ENCODE measurements around the gene CKB. TPM values are rescaled to one million over a fixed set of nuclear protein-coding genes. Genes with fewer than 3 reads are reported as not detected.

Gene CKB
- total and polyA plus RNA-seq, 9 of the 15 experiments (the other 6 are each of a cell fraction or from before 2014, with no cell fraction given) = 23.9 to 692 (median 132) TPM

GRCh38 chr14:103518422-103519042 is 4.1 kb downstream of the CKB start (continued):
- TF ChIP-seq, protein P1, sequence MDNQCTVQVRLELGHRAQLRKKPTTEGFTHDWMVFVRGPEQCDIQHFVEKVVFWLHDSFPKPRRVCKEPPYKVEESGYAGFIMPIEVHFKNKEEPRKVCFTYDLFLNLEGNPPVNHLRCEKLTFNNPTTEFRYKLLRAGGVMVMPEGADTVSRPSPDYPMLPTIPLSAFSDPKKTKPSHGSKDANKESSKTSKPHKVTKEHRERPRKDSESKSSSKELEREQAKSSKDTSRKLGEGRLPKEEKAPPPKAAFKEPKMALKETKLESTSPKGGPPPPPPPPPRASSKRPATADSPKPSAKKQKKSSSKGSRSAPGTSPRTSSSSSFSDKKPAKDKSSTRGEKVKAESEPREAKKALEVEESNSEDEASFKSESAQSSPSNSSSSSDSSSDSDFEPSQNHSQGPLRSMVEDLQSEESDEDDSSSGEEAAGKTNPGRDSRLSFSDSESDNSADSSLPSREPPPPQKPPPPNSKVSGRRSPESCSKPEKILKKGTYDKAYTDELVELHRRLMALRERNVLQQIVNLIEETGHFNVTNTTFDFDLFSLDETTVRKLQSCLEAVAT (IDR thresholded peaks at IDR 0.05) = no peak
- TF ChIP-seq EWSR1 (IDR thresholded peaks at IDR 0.05; ENCODE audit: borderline replicate concordance, low read depth, partially characterized antibody) (no peak), ERF (CRISPR knock-in tag; IDR thresholded peaks at IDR 0.05) (no peak), ZBED1 (IDR thresholded peaks at IDR 0.05) (no peak), NR2C1 (IDR thresholded peaks at IDR 0.05) (no peak), NR2C1 (tag; IDR thresholded peaks at IDR 0.05) (no peak), TRIM25 (IDR thresholded peaks at IDR 0.05; ENCODE audit: borderline replicate concordance) (no peak), CCNT2 (IDR thresholded peaks at IDR 0.05; ENCODE audit: borderline replicate concordance, extremely low read depth, insufficient read length, low read depth, low read length) (no peak), TFAP4 (CRISPR knock-in tag; IDR thresholded peaks at IDR 0.05; ENCODE audit: borderline replicate concordance) (0 out of 2 replicates have a peak, but pooled peaks have one; percentile 21), RAD21 (CRISPR knock-in tag; conservative IDR thresholded peaks at IDR 0.05 in 1 of 2, IDR thresholded peaks at IDR 0.05 in 1 of 2) (peak; percentile 18 to 70; a peak in 3 of 4 replicates), L3MBTL2 (IDR thresholded peaks at IDR 0.05) (no peak), NCOA6 (IDR thresholded peaks at IDR 0.05) (no peak), ZNF217 (CRISPR knock-in tag; IDR thresholded peaks at IDR 0.05) (no peak), PURB (CRISPR knock-in tag; IDR thresholded peaks at IDR 0.05; ENCODE audit: low read depth) (no peak), E2F5 (CRISPR knock-in tag; IDR thresholded peaks at IDR 0.05) (no peak)
- TF ChIP-seq, protein P2, sequence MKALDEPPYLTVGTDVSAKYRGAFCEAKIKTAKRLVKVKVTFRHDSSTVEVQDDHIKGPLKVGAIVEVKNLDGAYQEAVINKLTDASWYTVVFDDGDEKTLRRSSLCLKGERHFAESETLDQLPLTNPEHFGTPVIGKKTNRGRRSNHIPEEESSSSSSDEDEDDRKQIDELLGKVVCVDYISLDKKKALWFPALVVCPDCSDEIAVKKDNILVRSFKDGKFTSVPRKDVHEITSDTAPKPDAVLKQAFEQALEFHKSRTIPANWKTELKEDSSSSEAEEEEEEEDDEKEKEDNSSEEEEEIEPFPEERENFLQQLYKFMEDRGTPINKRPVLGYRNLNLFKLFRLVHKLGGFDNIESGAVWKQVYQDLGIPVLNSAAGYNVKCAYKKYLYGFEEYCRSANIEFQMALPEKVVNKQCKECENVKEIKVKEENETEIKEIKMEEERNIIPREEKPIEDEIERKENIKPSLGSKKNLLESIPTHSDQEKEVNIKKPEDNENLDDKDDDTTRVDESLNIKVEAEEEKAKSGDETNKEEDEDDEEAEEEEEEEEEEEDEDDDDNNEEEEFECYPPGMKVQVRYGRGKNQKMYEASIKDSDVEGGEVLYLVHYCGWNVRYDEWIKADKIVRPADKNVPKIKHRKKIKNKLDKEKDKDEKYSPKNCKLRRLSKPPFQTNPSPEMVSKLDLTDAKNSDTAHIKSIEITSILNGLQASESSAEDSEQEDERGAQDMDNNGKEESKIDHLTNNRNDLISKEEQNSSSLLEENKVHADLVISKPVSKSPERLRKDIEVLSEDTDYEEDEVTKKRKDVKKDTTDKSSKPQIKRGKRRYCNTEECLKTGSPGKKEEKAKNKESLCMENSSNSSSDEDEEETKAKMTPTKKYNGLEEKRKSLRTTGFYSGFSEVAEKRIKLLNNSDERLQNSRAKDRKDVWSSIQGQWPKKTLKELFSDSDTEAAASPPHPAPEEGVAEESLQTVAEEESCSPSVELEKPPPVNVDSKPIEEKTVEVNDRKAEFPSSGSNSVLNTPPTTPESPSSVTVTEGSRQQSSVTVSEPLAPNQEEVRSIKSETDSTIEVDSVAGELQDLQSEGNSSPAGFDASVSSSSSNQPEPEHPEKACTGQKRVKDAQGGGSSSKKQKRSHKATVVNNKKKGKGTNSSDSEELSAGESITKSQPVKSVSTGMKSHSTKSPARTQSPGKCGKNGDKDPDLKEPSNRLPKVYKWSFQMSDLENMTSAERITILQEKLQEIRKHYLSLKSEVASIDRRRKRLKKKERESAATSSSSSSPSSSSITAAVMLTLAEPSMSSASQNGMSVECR (CRISPR knock-in tag; IDR thresholded peaks at IDR 0.05) = no peak
- TF ChIP-seq, protein P3, sequence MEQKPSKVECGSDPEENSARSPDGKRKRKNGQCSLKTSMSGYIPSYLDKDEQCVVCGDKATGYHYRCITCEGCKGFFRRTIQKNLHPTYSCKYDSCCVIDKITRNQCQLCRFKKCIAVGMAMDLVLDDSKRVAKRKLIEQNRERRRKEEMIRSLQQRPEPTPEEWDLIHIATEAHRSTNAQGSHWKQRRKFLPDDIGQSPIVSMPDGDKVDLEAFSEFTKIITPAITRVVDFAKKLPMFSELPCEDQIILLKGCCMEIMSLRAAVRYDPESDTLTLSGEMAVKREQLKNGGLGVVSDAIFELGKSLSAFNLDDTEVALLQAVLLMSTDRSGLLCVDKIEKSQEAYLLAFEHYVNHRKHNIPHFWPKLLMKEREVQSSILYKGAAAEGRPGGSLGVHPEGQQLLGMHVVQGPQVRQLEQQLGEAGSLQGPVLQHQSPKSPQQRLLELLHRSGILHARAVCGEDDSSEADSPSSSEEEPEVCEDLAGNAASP (IDR thresholded peaks at IDR 0.05) = no peak
